Stimulated activated naive CD8-positive, alpha-beta T cell treated with anti-CD3 and anti-CD28 coated beads, Interleukin-15, Interleukin-2, amounts not matched to agents 100 ng/mL and 50 ng/mL, for 24 hours (primary cell): ENCODE data around the gene POLR1H.

Source experiments
- H3K27ac Mint-ChIP-seq: one replicate; pipeline ENCODE4 v1.8.0; 2021; ENCODE audit warnings: mild to moderate bottlenecking, mixed read lengths
- H3K27me3 Mint-ChIP-seq: one replicate; pipeline ENCODE4 v1.8.0; 2021; ENCODE audit warnings: mixed read lengths
- H3K36me3 Mint-ChIP-seq: one replicate; pipeline ENCODE4 v1.8.0; 2021; ENCODE audit warnings: low read depth, mixed read lengths
- H3K4me1 Mint-ChIP-seq: one replicate; pipeline ENCODE4 v1.8.0; 2021; ENCODE audit warnings: low read depth, mixed read lengths
- H3K4me3 Mint-ChIP-seq: one replicate; pipeline ENCODE4 v1.8.0; 2021; ENCODE audit warnings: mild to moderate bottlenecking, mixed read lengths
- H3K9me3 Mint-ChIP-seq: one replicate; pipeline ENCODE4 v1.8.0; 2021; ENCODE audit warnings: mixed read lengths

POLR1H gene

GRCh38 chr6:30071858-30072257 is 10.8 kb downstream of the POLR1H start:
- Mint-ChIP-seq H3K36me3 (peaks cover 41% of the 10 kb centered on the region), H3K9me3 (no peaks in the 10 kb centered on the region), H3K27me3 (peaks cover 61% of the 10 kb centered on the region), H3K27ac (no peak overlapping the region), H3K4me1 (peaks cover 48% of the 10 kb centered on the region), H3K4me3 (peak overlapping the region; percentile 10)

- Mint-ChIP-seq H3K27ac (no peak overlapping the region), H3K4me3 (no peak overlapping the region), H3K4me1 (peaks cover 35% of the 10 kb centered on the region), H3K9me3 (no peaks in the 10 kb centered on the region), H3K36me3 (peaks cover 29% of the 10 kb centered on the region), H3K27me3 (peaks cover 61% of the 10 kb centered on the region)
These were observed 12.6 kb downstream of the POLR1H start for GRCh38 chr6:30073489-30074235.

DNA sequence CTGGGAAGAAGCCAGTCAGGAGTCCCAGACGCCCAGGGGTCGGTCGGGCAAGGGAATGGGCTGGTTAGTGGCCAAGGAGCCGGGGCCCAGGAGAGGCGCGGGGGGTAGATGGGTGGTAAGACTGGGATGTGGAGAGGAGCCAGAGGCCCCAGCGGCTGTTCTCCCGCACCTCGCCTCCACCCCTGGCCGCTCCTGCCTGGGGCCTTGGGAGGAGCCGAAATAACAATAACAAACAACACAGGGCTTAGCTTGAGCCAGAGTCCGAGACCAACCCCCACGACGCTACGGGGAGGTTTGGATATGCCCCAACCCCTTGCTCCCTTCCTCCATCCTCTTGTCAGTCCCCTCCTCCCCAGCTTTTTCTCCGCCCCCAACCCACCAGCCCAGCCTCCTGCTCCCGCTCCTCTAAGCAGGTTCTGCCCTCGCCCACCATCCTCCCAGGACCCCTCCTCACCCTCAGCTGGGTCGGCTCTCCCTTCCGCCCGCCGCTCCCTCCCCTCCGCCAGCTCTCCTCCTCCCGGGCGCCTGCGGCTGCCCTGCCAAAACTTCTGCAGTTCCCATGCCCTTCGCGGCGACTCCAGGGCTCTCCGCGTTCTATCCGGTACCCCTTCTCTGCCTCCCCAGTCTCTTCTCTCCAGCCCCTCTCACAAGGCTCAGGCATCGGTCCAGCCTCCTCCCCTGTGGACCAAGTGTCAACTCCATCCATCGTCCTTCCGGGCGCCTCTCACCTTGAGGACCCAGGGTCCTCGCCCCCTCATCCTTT is 13.4 kb downstream of the POLR1H start:
- H3K27me3 Mint-ChIP-seq: peaks cover 65% of the 10 kb centered on the region
- peaks cover 22% of the 10 kb centered on the region for H3K36me3 Mint-ChIP-seq
- H3K9me3 Mint-ChIP-seq: no peaks in the 10 kb centered on the region
- peak overlapping the region; percentile 21 for H3K4me3 Mint-ChIP-seq
- no peak overlapping the region for H3K27ac Mint-ChIP-seq
- peaks cover 33% of the 10 kb centered on the region for H3K4me1 Mint-ChIP-seq

DNA sequence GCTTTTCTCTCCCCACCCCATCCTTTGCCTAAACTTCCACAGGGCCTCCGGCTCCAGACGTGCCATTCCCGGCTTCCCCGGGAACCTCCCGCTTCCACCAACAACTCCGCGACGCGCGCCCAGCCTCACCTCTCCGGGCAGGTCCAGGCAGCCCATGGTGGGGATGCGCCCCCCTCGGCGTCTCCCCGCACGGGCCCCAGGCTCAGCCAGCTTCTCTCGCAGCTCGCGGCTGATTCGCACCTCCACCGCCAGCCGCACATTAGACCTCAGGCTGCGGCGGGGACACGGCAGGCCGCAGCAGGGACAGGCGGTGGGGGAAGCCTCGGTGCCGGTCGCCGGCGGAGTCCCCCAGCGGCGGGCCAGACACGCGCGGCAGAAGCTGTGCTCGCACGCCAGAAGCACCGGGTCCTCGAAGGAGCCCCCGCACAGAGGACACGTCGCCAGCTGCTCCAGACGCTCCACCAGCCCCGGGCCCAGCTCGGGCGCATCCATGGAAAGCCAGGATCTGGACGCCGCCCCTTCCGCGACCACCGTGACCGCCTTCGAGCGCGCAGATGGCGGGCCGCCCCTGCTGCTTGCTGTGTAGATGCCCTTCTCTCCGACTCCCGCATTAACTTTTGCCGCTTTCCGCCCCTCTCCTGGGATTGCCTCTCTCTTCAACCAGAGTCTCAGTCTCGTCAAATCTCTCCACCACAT is 14.2 kb downstream of the POLR1H start, which contains the start of gene RNF39:
TSS of gene RNF39 (minus strand) at position 676 of the 696 bp plus-strand sequence. CDS start at position 492, 184 bp downstream.
- no peak within 1 kb of the TSS for H3K27ac Mint-ChIP-seq
- peaks cover 67% of the 10 kb centered on the region for H3K27me3 Mint-ChIP-seq
- H3K4me3 Mint-ChIP-seq: peak within 1 kb of the TSS; percentile 24
- H3K36me3 Mint-ChIP-seq: peaks cover 15% of the 10 kb centered on the region
- H3K4me1 Mint-ChIP-seq: peaks cover 33% of the 10 kb centered on the region
- no peaks in the 10 kb centered on the region for H3K9me3 Mint-ChIP-seq

- Mint-ChIP-seq H3K4me1 (peaks cover 27% of the 10 kb centered on the region), H3K36me3 (peaks cover 8% of the 10 kb centered on the region), H3K9me3 (no peaks in the 10 kb centered on the region), H3K27me3 (peaks cover 60% of the 10 kb centered on the region), H3K4me3 (peak overlapping the region; percentile 24), H3K27ac (no peak overlapping the region)
These were observed 15.0 kb downstream of the POLR1H start for GRCh38 chr6:30075790-30076732.

DNA sequence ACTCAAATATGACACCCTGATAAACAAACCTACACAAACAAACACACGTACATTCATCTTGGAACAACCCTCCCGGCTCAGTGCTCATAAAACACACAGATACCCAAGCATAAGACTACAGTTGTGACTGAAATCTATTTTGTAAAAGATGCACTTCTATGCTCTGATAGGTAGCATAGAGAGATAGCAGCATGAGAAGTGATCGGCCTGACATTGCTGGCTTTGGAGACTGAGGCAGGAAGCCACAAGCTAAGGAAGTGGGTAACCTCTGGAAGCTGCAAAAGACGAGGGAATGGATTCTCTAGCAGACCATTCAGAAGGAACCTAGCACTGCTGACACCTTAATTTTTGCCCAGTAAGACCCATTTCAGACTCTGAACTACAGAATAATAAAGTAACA is 16.2 kb downstream of the POLR1H start:
- Mint-ChIP-seq H3K36me3 (peaks cover 2% of the 10 kb centered on the region), H3K27ac (no peak overlapping the region), H3K9me3 (no peaks in the 10 kb centered on the region), H3K4me3 (no peak overlapping the region), H3K27me3 (peaks cover 51% of the 10 kb centered on the region), H3K4me1 (peaks cover 21% of the 10 kb centered on the region)

DNA sequence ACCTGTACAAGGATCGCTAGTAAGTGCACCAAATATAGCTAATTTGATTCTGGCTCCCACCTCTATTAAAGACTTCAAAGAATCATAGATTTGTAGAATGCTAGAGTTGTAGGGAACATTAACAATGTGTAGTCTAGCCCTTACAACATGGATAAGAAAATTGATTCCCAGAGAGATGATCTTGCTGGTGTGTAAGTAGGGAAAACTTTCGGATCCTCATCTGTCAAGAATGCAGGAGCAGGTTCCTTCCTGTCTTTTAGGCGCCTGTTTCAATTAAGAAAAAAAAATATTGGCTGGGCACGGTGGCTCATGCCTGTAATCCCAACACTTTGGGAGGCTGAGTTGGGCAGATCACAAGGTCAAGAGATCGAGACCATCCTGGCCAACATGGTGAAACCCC is 26.8 kb downstream of the POLR1H start:
- Mint-ChIP-seq H3K27me3 (peaks cover 54% of the 10 kb centered on the region), H3K36me3 (no peaks in the 10 kb centered on the region), H3K4me1 (no peaks in the 10 kb centered on the region), H3K4me3 (no peak overlapping the region), H3K27ac (no peak overlapping the region), H3K9me3 (no peaks in the 10 kb centered on the region)

DNA sequence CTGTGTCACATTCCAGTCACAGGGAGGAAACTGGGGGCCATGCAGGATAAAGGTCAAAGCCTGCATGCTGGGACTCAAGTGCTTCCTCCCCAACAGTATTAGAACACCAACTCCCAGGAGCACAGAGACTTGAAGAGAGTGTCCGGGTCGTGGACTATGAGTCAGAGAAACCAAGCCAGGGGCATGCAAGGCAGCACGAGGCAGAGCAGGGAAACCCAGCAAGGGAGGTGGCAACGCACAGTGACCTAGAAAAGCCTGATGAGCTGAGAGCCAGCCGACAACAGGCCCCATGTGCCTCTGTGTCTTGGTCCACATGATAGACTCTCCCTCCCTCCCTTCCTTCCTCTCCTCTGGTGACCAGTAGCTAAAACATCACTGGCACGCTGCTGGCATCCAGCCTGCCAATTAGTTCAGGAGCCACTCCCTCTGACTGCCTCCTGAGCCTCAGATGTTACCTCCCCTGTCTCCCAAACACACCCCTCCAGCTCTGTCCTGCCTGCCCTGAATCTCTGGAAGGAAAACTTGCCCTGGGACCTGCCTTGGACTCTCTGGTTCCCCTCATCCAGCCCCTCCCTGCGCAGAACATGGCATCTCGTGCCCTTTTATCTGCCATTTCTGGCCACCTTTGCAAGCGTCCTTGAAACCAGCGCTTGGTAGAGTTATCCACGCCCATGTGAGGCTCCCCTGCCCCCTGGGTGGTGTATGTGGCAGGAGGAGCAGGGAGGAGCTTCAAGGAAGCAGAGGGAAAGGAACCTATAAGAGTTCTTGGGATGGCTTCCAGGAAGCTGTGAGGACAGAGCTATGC is 30.7 kb downstream of the POLR1H start:
- H3K36me3 Mint-ChIP-seq: no peaks in the 10 kb centered on the region
- no peaks in the 10 kb centered on the region for H3K9me3 Mint-ChIP-seq
- no peak overlapping the region for H3K4me3 Mint-ChIP-seq
- H3K27me3 Mint-ChIP-seq: peaks cover 69% of the 10 kb centered on the region
- no peaks in the 10 kb centered on the region for H3K4me1 Mint-ChIP-seq
- H3K27ac Mint-ChIP-seq: no peak overlapping the region

GRCh38 chr6:30092852-30093543 is 31.9 kb downstream of the POLR1H start:
- Mint-ChIP-seq H3K27ac (no peak overlapping the region), H3K4me3 (no peak overlapping the region), H3K36me3 (no peaks in the 10 kb centered on the region), H3K9me3 (no peaks in the 10 kb centered on the region), H3K4me1 (peaks cover 5% of the 10 kb centered on the region), H3K27me3 (peaks cover 64% of the 10 kb centered on the region)

DNA sequence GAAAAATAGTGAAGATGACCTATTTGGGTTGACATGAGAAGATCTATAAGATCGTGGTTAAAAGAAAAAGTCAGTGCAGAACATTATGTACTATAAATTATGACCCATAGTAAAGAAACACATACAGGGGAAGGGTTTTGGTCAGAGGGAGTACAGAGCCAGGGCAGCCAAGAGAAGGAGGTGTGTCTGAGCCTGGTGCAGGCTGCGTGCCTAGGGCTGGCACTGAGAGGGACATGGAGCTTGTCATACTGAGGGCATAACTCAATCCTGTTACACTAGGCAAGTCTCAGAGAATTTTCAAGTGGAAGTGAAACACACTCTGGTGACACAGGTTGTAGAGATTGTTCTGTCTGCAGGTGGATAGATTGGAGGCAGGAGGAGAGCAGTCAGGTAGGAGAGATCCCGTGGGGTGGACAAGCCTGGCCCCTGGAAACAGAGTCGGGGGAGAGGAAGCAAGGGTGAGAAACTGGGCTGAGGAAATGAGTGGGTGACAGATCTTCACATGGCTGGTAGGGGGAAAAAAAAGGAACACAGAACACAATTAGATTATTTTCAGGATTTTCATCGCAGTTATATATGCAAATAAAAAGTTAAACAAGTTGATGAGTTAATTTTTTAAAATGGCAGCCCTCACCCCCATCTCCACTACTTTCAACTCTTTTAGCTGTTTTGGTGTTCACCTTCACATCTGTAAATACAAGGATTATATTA is 33.0 kb downstream of the POLR1H start:
- Mint-ChIP-seq H3K4me1 (peaks cover 10% of the 10 kb centered on the region), H3K36me3 (no peaks in the 10 kb centered on the region), H3K4me3 (no peak overlapping the region), H3K9me3 (no peaks in the 10 kb centered on the region), H3K27me3 (peaks cover 65% of the 10 kb centered on the region), H3K27ac (no peak overlapping the region)

- Mint-ChIP-seq H3K4me3 (no peak overlapping the region), H3K27ac (no peak overlapping the region), H3K36me3 (no peaks in the 10 kb centered on the region), H3K4me1 (peaks cover 35% of the 10 kb centered on the region), H3K27me3 (peaks cover 70% of the 10 kb centered on the region), H3K9me3 (no peaks in the 10 kb centered on the region)
These were observed 35.8 kb downstream of the POLR1H start for GRCh38 chr6:30096829-30097228.

DNA sequence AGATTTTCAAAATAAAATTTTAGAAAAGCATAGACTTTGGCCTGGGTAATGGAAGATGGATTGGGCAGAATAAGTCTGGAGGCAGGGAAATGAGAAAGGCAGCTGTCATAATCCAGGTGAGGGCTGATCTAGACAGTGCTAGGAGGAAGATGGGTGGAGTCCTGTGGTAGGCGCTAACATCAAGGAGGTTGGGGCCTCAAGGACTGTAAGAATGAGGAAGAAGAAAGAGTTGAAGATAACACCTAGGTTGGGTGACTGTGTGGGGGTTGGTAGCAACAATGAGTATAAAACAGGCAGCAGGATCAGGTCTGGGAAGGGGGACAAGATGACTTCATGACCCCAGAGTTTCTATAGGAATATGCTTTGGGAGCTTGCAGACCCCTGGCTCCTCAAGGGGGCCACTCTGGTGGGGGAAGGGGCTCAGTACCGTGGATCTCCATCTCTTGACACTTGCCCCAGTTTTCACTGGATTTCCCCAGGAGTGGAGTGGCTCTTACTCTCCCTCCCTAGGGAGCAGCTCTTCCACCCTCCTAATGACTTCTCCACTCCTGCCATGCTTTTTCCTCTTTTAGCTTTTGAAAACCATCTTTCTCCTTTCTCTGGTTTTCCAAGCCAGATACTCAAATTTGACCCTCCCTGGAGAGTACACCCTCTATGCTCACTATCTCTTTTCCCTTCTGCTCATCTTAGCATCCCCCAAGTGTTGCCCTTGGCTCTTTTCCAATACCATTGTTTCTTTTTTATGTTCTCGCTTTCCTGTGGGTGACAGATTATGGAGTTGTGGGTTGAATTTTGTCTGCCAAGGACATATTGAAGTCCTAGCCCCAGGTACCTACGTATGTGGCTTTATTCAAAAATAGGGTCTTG is 37.1 kb downstream of the POLR1H start:
- Mint-ChIP-seq H3K36me3 (no peaks in the 10 kb centered on the region), H3K9me3 (no peaks in the 10 kb centered on the region), H3K27ac (no peak overlapping the region), H3K4me3 (no peak overlapping the region), H3K4me1 (peaks cover 46% of the 10 kb centered on the region), H3K27me3 (peaks cover 58% of the 10 kb centered on the region)
